Heart left ventricle (tissue), 16 donors: ENCODE results near the gene CARHSP1. TPM values are rescaled to one million over a fixed set of nuclear protein-coding genes. Genes with fewer than 3 reads are reported as not detected.

Experiments
- ATAC-seq, 4 donors: fragments of 200-7000 bp; cut with Tn5 transposase; one replicate each; pipeline ENCODE4 v1.9.1; 2020 to 2022; ENCODE audit warnings: moderate library complexity in 4 of 4, mild to moderate bottlenecking in 3 of 4, moderate number of reproducible peaks in 1 of 4
- DNase-seq, 5 donors: peaks; one replicate each; pipeline ENCODE4 v3.0.0-alpha.2; 2020
- H3K27ac ChIP-seq, 12 donors: fragments of 200-600 bp; sonication (generic) in 4 of 12; one replicate each; pipeline versions ENCODE4 v1.5.0 to v1.8.0; 2016 to 2022; ENCODE audit warnings: mild to moderate bottlenecking in 2 of 12
- H3K27me3 ChIP-seq, 9 donors: fragments of 200-600 bp; sonication (generic) in 2 of 9; one replicate each; pipeline versions ENCODE4 v1.5.1 to v1.8.0; 2016 to 2022; ENCODE audit warnings: mild to moderate bottlenecking in 3 of 9
- H3K36me3 ChIP-seq, 9 donors: fragments of 200-600 bp; sonication (generic) in 2 of 9; one replicate each; pipeline versions ENCODE4 v1.5.0 to v1.8.0; 2018 to 2022; ENCODE audit warnings: mild to moderate bottlenecking in 2 of 9
- H3K4me1 ChIP-seq, 12 donors: fragments of 200-600 bp; sonication (generic) in 4 of 12; one replicate each; pipeline versions ENCODE4 v1.5.0 to v1.8.0; 2016 to 2022; ENCODE audit warnings: mild to moderate bottlenecking in 3 of 12
- H3K4me3 ChIP-seq, 12 donors: fragments of 200-600 bp; sonication (generic) in 4 of 12; one replicate each; pipeline versions ENCODE4 v1.5.0 to v1.8.0; 2017 to 2022; ENCODE audit warnings: mild to moderate bottlenecking in 9 of 12, moderate library complexity in 4 of 12
- H3K9me3 ChIP-seq, 12 donors: fragments of 200-600 bp; sonication (generic) in 4 of 12; one replicate each; pipeline versions ENCODE4 v1.5.0 to v1.8.0; 2016 to 2022; ENCODE audit warnings: mild to moderate bottlenecking in 1 of 12
- POLR2A ChIP-seq, 2 donors: fragments of 450-650 bp; IDR thresholded peaks; one replicate each; pipeline ENCODE4 v1.6.1; 2017; ENCODE audit warnings: antibody characterized with exemption in 2 of 2, mild to moderate bottlenecking in 2 of 2, moderate library complexity in 2 of 2
- WGBS, 4 donors: extraction: QIAGEN DNeasy Blood & Tissue Kit in 2 of 4; methylation state at CpG; one replicate each; pipeline versions ENCODE4 v1.1.5 to v1.1.7; 2013 to 2018; 5-methylcytosine and 5-hydroxymethylcytosine counted together
- intact Hi-C, 10 donors: fragments of 100-400 bp; cut with DNase I; formaldehyde crosslinking; loops; one replicate each; pipeline versions ENCODE4 v1.11.1 to v1.14.2; 2022
- polyA plus RNA-seq, 2 donors: library from polyadenylated mRNA; stranded (reverse); fragments of 200-250 nt; gene quantifications; one replicate each; pipeline ENCODE4 v1.2.3, GENCODE V29; 2013
- total RNA-seq, 9 donors: library from RNA; depleted of rRNA in 2 of 9; stranded (reverse); fragments of >200 nt in 2 of 9; fragmentation: NEBNext Ultra II Directional in 3 of 9; extraction: Animal tissue kit (Norgen Biotek cat#: 25700) in 3 of 9; gene quantifications; one replicate each; pipeline versions ENCODE4 v1.1.0 to v1.2.4, GENCODE V29; 2016 to 2023
- TF ChIP-seq, protein P1 (sequence below), 12 donors: fragments of 200-600 bp; sonication (generic) in 4 of 12; IDR thresholded peaks; one replicate each; pipeline versions ENCODE4 v1.5.0 to v1.8.0; 2018 to 2022; ENCODE audit warnings: antibody characterized with exemption in 12 of 12, mild to moderate bottlenecking in 5 of 12
- donor health status: ischemic (EF 13 %, LVEDD 7.1; RV severe dilation, severe dysfunction).
- donor health status: healthy with polysubstance abuse.
- donor health status: DM: no; HTN: yes; CAD: no.
- donor health status: DM: no; HTN: no; CAD: no.
- donor health status: ischemic (EF 25% LVEDD 6.9; RV normal size, moderate dysfunction).
- donor health status: ischemic (EF 25% LVEDD 5.7; RV mildly dilated, moderate dysfunction).
- donor health status: healthy.
- donor health status: DM: yes; HTN: yes; CAD: no.
- donor health status: ischemic (EF 35%, LVEDD 5.7; RV mildly dilated, moderate dysfunction).
- donor health status: nonischemic (EF 11% LVEDD 7.7; RV severe dilation, severe dysfunction).
- donor health status: DM: yes; HTN: yes; CAD: no.
- donor health status: PGD.
- donor health status: ischemic (EF 29% LVEDD 5.4; RV normal size, mild dysfunction).
- donor health status: nonischemic (EF 23%, LVEDD 6.1; RV moderate dilation, normal function).

Gene CARHSP1
- total and polyA plus RNA-seq, 11 donors: 20.0 to 62.4 (median 33.4) TPM

DNA sequence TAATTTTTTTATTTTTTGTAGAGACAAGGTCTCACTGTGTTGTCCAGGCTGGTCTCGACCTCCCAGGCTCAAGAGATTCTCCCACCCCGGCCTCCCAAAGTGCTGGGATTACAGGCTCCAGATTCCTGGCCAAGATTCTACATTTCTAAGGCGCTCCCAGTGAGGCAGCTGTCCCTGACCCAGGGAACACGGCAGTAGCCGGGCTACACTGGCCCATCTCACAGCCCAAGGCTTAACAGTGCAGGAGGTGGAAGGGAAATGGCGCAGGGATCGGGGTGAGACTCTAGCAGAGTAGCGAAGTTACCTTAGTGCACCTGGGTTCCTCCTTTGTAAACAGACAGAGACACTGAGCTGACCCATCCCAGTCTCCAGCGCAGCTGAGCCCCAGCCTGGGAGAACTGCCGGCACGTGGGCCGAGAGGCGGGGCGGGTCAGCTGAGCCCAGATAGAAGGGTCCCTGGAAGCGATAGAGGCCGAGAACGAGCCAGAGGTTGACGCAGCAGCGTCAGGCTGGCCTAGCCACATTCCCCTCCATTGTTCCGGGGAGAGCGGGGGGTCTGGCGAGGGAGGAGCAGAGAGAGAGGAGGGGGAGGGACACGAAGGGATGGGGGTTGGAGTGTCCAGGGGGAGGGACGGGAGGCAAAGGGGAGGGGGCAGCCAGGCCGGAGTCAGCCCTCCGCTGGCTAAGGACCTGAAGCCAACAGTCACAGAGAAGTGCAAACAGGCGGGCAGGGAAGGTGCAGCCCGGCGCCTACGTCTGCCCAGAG lies 2.5 kb downstream of the CARHSP1 start:
- Histone ChIP-seq H3K4me3 (peak overlapping the region; percentile 60 to 97 (median 74)), H3K9me3 (no peaks in the 10 kb centered on the region), H3K36me3 (no peaks in the 10 kb centered on the region), H3K27ac (peak overlapping the region; percentile 28 to 95 (median 90)), H3K27me3 (no peaks in the 10 kb centered on the region), H3K4me1 (peaks cover 0 to 81% (median 58%) of the 10 kb centered on the region in 12 donors)
- ATAC-seq (peak in 3 of 4 donors; percentile 1 to 23 (median 3)), DNase-seq (peak in 4 of 5 donors; percentile 60 to 77 (median 68))
- intact Hi-C loops: loop anchor here in 5 of 10 donors (5.0 kb wide), 1 partner anchor 69 kb away; the partner anchor contains the start of genes PMM2 (in 5 of the 5) and TMEM186 (in 5 of the 5)
- no peak for TF ChIP-seq POLR2A (IDR thresholded peaks at IDR 0.05)
- TF ChIP-seq, protein P1, sequence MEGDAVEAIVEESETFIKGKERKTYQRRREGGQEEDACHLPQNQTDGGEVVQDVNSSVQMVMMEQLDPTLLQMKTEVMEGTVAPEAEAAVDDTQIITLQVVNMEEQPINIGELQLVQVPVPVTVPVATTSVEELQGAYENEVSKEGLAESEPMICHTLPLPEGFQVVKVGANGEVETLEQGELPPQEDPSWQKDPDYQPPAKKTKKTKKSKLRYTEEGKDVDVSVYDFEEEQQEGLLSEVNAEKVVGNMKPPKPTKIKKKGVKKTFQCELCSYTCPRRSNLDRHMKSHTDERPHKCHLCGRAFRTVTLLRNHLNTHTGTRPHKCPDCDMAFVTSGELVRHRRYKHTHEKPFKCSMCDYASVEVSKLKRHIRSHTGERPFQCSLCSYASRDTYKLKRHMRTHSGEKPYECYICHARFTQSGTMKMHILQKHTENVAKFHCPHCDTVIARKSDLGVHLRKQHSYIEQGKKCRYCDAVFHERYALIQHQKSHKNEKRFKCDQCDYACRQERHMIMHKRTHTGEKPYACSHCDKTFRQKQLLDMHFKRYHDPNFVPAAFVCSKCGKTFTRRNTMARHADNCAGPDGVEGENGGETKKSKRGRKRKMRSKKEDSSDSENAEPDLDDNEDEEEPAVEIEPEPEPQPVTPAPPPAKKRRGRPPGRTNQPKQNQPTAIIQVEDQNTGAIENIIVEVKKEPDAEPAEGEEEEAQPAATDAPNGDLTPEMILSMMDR (IDR thresholded peaks at IDR 0.05): no peak
- 8 to 30% (median 17%) methylated on average over 18 to 30 of the region's 30 CpGs for WGBS, 4 donors

DNA sequence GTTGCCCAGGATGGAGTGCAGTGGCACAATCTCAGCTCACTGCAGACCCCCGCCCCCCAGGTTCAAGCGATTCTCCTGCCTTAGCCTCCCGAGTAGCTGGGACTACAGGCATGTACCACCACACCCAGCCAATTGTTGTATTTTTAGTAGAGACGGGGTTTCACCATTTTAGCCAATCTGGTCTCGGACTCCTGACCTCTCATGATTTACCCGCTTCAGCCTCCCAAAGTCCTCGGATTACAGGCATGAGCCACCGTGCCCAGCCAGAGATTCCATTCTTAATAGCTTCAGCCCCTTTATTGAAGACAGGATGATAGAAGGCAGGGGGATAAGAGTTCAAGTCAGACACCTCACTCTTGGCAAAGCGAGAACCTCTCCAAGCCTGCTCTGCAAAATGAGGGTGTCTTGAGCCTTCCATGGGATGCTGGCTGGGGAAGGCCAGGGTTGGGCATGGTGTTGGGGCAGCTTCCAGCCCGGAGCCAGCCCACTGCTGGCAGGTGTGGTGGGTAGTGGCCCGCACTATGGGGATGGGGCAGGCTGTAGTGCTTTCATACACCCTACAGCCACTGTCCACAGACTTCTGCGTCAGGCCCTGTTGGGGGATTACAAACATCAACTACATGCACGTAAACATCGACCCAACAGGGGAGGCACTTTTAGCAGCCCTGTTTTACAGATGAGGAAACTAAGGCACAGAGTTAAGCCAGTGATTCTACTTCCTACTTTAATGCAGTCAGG lies 3.5 kb downstream of the CARHSP1 start:
- H3K4me3 ChIP-seq: peak overlapping the region in 3 of 12 donors; percentile 30 to 80 (median 77)
- no peaks in the 10 kb centered on the region for H3K9me3 ChIP-seq
- H3K27ac ChIP-seq: peak overlapping the region in 11 of 12 donors; percentile 52 to 95 (median 90)
- intact Hi-C loops: loop anchor here in 5 of 10 donors (5.0 kb wide), 1 partner anchor 68 kb away; the partner anchor contains the start of genes PMM2 (in 5 of the 5) and TMEM186 (in 5 of the 5)
- WGBS, 4 donors: 84 to 87% (median 86%) methylated on average over 12 to 14 of the region's 14 CpGs
- ATAC-seq: no peak
- TF ChIP-seq, protein P1 (IDR thresholded peaks at IDR 0.05): no peak
- no peak for TF ChIP-seq POLR2A (IDR thresholded peaks at IDR 0.05)
- H3K4me1 ChIP-seq: peaks cover 0 to 89% (median 63%) of the 10 kb centered on the region in 12 donors
- DNase-seq: no peak
- no peaks in the 10 kb centered on the region for H3K36me3 ChIP-seq
- H3K27me3 ChIP-seq: no peaks in the 10 kb centered on the region

DNA sequence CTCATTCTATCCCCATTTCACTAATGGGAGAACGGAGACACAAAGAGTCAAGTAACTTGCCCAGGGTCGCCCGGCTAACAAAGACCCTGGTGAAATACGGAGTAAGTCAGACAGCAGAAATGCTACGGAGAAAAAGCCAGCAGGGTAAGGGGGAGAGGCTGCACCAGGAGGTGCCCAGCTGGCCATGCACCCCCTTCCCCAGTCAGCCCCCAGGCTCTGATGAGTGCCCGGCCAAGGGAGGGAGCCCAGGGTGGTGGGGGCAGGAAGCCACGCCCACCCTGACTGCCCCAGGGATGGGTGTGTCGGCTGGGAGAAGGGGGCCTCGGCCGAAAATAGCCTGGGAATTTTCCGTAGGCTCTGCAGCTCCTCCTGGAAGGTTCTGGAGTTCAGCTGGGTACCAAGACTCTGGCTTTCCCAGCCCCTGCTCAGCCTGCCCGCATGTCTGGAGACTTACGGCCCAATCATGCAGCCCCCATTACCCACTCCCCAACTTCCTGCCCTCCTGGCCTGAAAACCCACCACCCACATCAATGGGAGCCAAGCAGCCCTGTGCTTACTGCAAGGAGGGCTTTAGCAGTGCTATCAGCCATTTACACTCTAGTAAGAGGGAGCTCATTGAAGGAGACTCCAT lies 4.2 kb downstream of the CARHSP1 start:
- Histone ChIP-seq H3K4me3 (peak overlapping the region in 3 of 12 donors; percentile 2 to 30 (median 18)), H3K36me3 (no peaks in the 10 kb centered on the region), H3K27me3 (no peaks in the 10 kb centered on the region), H3K27ac (peak overlapping the region in 11 of 12 donors; percentile 52 to 95 (median 90)), H3K9me3 (no peaks in the 10 kb centered on the region), H3K4me1 (peaks cover 0 to 94% (median 64%) of the 10 kb centered on the region in 12 donors)
- peak in 1 of 5 donors; percentile 57 for DNase-seq
- ATAC-seq: no peak
- intact Hi-C loops: loop anchor here in 5 of 10 donors (5.0 kb wide), 1 partner anchor 67 kb away; the partner anchor contains the start of genes PMM2 (in 5 of the 5) and TMEM186 (in 5 of the 5)
- TF ChIP-seq, protein P1 (IDR thresholded peaks at IDR 0.05): no peak
- no peak for TF ChIP-seq POLR2A (IDR thresholded peaks at IDR 0.05)
- WGBS, 4 donors: 27 to 41% (median 35%) methylated on average over 13 of the region's 13 CpGs
